ENCODE data around the gene CDKAL1. TPM values are rescaled to one million over a fixed set of nuclear protein-coding genes. Genes with fewer than 3 reads are reported as not detected.
"Not testable (repeated sequence)": the region's sequence is repeated elsewhere in the genome, so short reads cannot be mapped to it uniquely, and the experiment has no call there.

CDKAL1 gene
- total RNA-seq, 4 donors from 2014 or later, result 10.3 to 11.2 (median 10.5) TPM

- Histone ChIP-seq H3K36me3 (no peaks in the 10 kb centered on the region), H3K27ac (replicated peaks in 1 of 4) (no peak overlapping the region), H3K9me3 (no peaks in the 10 kb centered on the region), H3K4me3 (no peak overlapping the region), H3K27me3 (no peaks in the 10 kb centered on the region), H3K4me1 (no peaks in the 10 kb centered on the region)
- DNase-seq (ENCODE audit: extremely low spot score), result no peak
- TF ChIP-seq EP300 (IDR thresholded peaks at IDR 0.05) (no peak), POLR2AphosphoS5 (IDR thresholded peaks at IDR 0.05) (no peak), POLR2A (IDR thresholded peaks at IDR 0.05; ENCODE audit: low read depth) (no peak)
- TF ChIP-seq, protein P1, sequence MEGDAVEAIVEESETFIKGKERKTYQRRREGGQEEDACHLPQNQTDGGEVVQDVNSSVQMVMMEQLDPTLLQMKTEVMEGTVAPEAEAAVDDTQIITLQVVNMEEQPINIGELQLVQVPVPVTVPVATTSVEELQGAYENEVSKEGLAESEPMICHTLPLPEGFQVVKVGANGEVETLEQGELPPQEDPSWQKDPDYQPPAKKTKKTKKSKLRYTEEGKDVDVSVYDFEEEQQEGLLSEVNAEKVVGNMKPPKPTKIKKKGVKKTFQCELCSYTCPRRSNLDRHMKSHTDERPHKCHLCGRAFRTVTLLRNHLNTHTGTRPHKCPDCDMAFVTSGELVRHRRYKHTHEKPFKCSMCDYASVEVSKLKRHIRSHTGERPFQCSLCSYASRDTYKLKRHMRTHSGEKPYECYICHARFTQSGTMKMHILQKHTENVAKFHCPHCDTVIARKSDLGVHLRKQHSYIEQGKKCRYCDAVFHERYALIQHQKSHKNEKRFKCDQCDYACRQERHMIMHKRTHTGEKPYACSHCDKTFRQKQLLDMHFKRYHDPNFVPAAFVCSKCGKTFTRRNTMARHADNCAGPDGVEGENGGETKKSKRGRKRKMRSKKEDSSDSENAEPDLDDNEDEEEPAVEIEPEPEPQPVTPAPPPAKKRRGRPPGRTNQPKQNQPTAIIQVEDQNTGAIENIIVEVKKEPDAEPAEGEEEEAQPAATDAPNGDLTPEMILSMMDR (IDR thresholded peaks at IDR 0.05), result no peak
- intact Hi-C loops (cut with DNase I), result no loop called here
Observed at GRCh38 chr6:20751293-20751935, 217.2 kb downstream of the CDKAL1 start.

GRCh38 chr6:20755631-20756030, 221.4 kb downstream of the CDKAL1 start:
- intact Hi-C loops (cut with DNase I), result no loop called here
- no peak overlapping the region for H3K27ac ChIP-seq (replicated peaks in 1 of 4)
- no peaks in the 10 kb centered on the region for H3K27me3 ChIP-seq
- TF ChIP-seq EP300 (IDR thresholded peaks at IDR 0.05) (no peak), POLR2A (IDR thresholded peaks at IDR 0.05; ENCODE audit: low read depth) (no peak), POLR2AphosphoS5 (IDR thresholded peaks at IDR 0.05) (no peak)
- TF ChIP-seq, protein P1 (IDR thresholded peaks at IDR 0.05), result no peak
- DNase-seq (ENCODE audit: extremely low spot score), result no peak
- peaks cover 0 to 4% (median 0%) of the 10 kb centered on the region in 4 donors for H3K36me3 ChIP-seq
- no peak overlapping the region for H3K4me3 ChIP-seq
- no peaks in the 10 kb centered on the region for H3K9me3 ChIP-seq
- H3K4me1 ChIP-seq, result no peaks in the 10 kb centered on the region

DNA sequence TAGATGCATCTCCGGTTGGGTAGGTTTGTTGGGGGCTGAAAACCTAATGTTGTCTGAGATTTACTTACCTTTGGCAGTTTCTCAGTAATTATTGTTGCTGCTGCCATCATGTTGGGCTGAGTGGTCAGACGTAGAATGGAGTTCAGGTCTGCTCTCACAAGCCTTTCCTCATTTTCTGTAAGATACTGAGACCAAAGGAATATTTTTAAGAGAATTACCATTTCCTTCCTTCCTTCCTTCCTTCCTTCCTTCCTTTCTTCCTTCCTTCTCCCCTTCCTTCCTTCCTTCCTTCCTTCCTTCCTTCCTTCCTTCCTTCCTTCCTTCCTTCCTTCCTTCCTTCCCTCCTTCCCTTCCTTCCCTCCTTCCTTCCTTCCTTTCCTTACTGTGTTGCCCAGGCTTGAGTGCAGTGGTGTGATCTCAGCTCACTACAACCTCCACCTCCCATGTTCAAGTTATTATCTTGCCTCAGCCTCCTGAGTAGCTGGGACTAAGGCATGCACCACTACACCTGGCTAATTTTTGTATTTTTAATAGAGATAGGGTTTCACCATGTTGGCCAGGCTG, 222.4 kb downstream of the CDKAL1 start:
- intact Hi-C loops (cut with DNase I); H3K4me1 ChIP-seq; DNase-seq (ENCODE audit: extremely low spot score); H3K4me3 ChIP-seq; H3K27me3 ChIP-seq; H3K9me3 ChIP-seq; H3K36me3 ChIP-seq; H3K27ac ChIP-seq (replicated peaks in 1 of 4): not testable (repeated sequence)
- WGBS, result 91% methylated on average over 2 of the region's 2 CpGs

DNA sequence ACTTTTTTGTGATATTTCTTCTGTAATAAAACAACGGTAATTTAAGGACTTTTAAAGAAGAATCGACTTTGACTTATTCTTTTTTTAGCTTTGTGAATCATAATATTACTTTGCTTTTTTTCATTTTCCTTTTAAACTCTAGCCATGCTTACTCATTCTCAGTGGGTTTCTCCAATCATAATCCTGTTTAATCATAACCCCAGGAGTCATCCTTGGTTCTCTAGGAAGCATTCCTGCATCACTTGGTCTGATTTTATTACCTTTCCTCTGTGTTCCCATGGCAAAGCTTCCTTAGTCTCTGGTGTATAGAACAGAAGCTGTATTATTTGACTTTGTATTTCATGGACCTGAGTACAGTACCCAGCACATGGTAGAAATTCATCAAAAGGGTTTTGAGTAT, 223.5 kb downstream of the CDKAL1 start:
- no peak overlapping the region for H3K4me3 ChIP-seq
- DNase-seq (ENCODE audit: extremely low spot score), result no peak
- intact Hi-C loops (cut with DNase I), result no loop called here
- peaks cover 0 to 4% (median 0%) of the 10 kb centered on the region in 4 donors for H3K36me3 ChIP-seq
- 45% methylated on average over 2 of the region's 2 CpGs for WGBS
- no peaks in the 10 kb centered on the region for H3K9me3 ChIP-seq
- no peak overlapping the region for H3K27ac ChIP-seq (replicated peaks in 1 of 4)
- TF ChIP-seq POLR2A (IDR thresholded peaks at IDR 0.05; ENCODE audit: low read depth), result no peak
- TF ChIP-seq POLR2AphosphoS5 (IDR thresholded peaks at IDR 0.05), result no peak
- no peak for TF ChIP-seq EP300 (IDR thresholded peaks at IDR 0.05)
- TF ChIP-seq, protein P1 (IDR thresholded peaks at IDR 0.05), result no peak
- no peaks in the 10 kb centered on the region for H3K27me3 ChIP-seq
- H3K4me1 ChIP-seq, result no peaks in the 10 kb centered on the region

DNA sequence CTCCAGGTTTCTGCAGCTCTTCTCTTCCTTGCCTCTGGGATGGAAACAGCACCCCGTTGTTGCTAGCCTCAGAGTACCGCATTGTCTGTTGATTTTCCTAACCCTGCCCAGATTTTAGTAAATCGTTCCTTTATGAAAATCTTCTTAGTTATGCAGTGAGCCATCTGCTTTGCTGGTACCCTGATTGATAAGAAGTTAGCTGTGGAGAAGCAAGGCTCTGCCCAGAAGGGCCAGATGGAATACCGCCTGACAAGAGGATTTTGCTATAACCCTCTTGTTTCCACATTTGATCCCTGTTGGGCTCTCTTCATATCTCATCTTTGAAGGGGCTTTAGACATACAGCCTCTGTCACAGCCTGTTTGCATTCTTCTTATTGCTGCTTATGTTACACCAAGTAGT, 229.0 kb downstream of the CDKAL1 start:
- peaks cover 0 to 4% (median 0%) of the 10 kb centered on the region in 4 donors for H3K36me3 ChIP-seq
- H3K4me1 ChIP-seq, result no peaks in the 10 kb centered on the region
- no peaks in the 10 kb centered on the region for H3K27me3 ChIP-seq
- no peak for DNase-seq (ENCODE audit: extremely low spot score)
- TF ChIP-seq, protein P1 (IDR thresholded peaks at IDR 0.05), result no peak
- TF ChIP-seq POLR2A (IDR thresholded peaks at IDR 0.05; ENCODE audit: low read depth) (no peak), POLR2AphosphoS5 (IDR thresholded peaks at IDR 0.05) (no peak), EP300 (IDR thresholded peaks at IDR 0.05) (no peak)
- 93% methylated on average over 4 of the region's 4 CpGs for WGBS
- no peaks in the 10 kb centered on the region for H3K9me3 ChIP-seq
- H3K27ac ChIP-seq (replicated peaks in 1 of 4), result no peak overlapping the region
- intact Hi-C loops (cut with DNase I), result no loop called here
- no peak overlapping the region for H3K4me3 ChIP-seq

Data from esophagus muscularis mucosa (tissue), 4 donors.